ENCODE results near the gene DMRT1.

DMRT1 gene

DNA sequence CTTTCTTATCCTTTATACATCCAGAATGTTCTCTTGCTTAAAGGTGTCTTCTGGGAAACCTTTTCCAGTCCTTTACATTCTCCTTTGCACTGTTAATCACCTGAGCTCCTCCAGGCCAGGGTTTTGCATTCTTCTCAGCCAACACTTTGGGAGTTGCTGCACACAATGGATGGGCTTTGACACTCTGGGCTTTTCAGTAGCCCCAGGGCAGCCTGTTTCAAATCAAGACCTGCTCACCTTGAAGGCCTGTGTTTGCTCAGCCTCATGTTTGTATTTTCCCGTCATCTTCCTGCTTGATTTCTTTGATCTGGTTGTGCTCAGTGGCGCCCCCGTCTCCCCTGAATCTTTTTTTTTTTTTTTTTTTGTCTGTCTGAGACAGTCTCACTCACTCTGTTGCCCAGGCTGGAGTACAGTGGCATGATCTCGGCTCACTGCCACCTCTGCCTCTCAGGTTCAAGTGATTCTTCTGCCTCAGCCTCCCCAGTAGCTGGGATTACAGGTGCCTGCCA, 41.0 kb downstream of the DMRT1 start:
- Histone ChIP-seq H3K27ac (ENCODE audit: extremely low read depth, low read depth, low read length) (no peak overlapping the region), H3K4me1 (ENCODE audit: control insufficient read depth, insufficient read depth, low read length) (no peaks in the 10 kb centered on the region), H3K9me3 (ENCODE audit: control insufficient read depth, insufficient read depth, low read depth, low read length) (no peaks in the 10 kb centered on the region), H3K36me3 (ENCODE audit: control insufficient read depth in 2 of 2, insufficient read depth in 1 of 2, low read length in 2 of 2) (no peaks in the 10 kb centered on the region), H3K4me3 (ENCODE audit: low read depth, low read length) (no peak overlapping the region)
- ChIA-PET POLR2A (no interaction called here), CTCF (interaction anchor here (0.6 to 1.5 kb wide), 6 partner anchors 12 to 117 kb away, joined by 3 to 6 read pairs (median 3); no protein-coding TSS in a partner anchor)
- no peak for TF ChIP-seq ZNF610 (tag by site-specific recombination; IDR thresholded peaks at IDR 0.05; ENCODE audit: borderline replicate concordance)
- TF ChIP-seq, protein P1, sequence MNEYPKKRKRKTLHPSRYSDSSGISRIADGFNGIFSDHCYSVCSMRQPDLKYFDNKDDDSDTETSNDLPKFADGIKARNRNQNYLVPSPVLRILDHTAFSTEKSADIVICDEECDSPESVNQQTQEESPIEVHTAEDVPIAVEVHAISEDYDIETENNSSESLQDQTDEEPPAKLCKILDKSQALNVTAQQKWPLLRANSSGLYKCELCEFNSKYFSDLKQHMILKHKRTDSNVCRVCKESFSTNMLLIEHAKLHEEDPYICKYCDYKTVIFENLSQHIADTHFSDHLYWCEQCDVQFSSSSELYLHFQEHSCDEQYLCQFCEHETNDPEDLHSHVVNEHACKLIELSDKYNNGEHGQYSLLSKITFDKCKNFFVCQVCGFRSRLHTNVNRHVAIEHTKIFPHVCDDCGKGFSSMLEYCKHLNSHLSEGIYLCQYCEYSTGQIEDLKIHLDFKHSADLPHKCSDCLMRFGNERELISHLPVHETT (tag by site-specific recombination; IDR thresholded peaks at IDR 0.05), result no peak
- no peak for TF ChIP-seq ZNF521 (tag by site-specific recombination; IDR thresholded peaks at IDR 0.05)
- no peak for TF ChIP-seq KLF10 (tag by site-specific recombination; IDR thresholded peaks at IDR 0.05)
- no peak for TF ChIP-seq ZNF324 (tag by site-specific recombination; IDR thresholded peaks at IDR 0.05)
- TF ChIP-seq, protein P2, sequence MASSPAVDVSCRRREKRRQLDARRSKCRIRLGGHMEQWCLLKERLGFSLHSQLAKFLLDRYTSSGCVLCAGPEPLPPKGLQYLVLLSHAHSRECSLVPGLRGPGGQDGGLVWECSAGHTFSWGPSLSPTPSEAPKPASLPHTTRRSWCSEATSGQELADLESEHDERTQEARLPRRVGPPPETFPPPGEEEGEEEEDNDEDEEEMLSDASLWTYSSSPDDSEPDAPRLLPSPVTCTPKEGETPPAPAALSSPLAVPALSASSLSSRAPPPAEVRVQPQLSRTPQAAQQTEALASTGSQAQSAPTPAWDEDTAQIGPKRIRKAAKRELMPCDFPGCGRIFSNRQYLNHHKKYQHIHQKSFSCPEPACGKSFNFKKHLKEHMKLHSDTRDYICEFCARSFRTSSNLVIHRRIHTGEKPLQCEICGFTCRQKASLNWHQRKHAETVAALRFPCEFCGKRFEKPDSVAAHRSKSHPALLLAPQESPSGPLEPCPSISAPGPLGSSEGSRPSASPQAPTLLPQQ (tag by site-specific recombination; IDR thresholded peaks at IDR 0.05), result no peak
- TF ChIP-seq, protein P3, sequence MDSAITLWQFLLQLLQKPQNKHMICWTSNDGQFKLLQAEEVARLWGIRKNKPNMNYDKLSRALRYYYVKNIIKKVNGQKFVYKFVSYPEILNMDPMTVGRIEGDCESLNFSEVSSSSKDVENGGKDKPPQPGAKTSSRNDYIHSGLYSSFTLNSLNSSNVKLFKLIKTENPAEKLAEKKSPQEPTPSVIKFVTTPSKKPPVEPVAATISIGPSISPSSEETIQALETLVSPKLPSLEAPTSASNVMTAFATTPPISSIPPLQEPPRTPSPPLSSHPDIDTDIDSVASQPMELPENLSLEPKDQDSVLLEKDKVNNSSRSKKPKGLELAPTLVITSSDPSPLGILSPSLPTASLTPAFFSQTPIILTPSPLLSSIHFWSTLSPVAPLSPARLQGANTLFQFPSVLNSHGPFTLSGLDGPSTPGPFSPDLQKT (IDR thresholded peaks at IDR 0.05; ENCODE audit: borderline replicate concordance, low read depth, low read length), result no peak
- TF ChIP-seq, protein P4, sequence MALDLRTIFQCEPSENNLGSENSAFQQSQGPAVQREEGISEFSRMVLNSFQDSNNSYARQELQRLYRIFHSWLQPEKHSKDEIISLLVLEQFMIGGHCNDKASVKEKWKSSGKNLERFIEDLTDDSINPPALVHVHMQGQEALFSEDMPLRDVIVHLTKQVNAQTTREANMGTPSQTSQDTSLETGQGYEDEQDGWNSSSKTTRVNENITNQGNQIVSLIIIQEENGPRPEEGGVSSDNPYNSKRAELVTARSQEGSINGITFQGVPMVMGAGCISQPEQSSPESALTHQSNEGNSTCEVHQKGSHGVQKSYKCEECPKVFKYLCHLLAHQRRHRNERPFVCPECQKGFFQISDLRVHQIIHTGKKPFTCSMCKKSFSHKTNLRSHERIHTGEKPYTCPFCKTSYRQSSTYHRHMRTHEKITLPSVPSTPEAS (tag by site-specific recombination; IDR thresholded peaks at IDR 0.05), result no peak
- TF ChIP-seq, protein P5, sequence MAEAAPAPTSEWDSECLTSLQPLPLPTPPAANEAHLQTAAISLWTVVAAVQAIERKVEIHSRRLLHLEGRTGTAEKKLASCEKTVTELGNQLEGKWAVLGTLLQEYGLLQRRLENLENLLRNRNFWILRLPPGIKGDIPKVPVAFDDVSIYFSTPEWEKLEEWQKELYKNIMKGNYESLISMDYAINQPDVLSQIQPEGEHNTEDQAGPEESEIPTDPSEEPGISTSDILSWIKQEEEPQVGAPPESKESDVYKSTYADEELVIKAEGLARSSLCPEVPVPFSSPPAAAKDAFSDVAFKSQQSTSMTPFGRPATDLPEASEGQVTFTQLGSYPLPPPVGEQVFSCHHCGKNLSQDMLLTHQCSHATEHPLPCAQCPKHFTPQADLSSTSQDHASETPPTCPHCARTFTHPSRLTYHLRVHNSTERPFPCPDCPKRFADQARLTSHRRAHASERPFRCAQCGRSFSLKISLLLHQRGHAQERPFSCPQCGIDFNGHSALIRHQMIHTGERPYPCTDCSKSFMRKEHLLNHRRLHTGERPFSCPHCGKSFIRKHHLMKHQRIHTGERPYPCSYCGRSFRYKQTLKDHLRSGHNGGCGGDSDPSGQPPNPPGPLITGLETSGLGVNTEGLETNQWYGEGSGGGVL (tag by site-specific recombination; IDR thresholded peaks at IDR 0.05), result no peak
- TF ChIP-seq, protein P6, sequence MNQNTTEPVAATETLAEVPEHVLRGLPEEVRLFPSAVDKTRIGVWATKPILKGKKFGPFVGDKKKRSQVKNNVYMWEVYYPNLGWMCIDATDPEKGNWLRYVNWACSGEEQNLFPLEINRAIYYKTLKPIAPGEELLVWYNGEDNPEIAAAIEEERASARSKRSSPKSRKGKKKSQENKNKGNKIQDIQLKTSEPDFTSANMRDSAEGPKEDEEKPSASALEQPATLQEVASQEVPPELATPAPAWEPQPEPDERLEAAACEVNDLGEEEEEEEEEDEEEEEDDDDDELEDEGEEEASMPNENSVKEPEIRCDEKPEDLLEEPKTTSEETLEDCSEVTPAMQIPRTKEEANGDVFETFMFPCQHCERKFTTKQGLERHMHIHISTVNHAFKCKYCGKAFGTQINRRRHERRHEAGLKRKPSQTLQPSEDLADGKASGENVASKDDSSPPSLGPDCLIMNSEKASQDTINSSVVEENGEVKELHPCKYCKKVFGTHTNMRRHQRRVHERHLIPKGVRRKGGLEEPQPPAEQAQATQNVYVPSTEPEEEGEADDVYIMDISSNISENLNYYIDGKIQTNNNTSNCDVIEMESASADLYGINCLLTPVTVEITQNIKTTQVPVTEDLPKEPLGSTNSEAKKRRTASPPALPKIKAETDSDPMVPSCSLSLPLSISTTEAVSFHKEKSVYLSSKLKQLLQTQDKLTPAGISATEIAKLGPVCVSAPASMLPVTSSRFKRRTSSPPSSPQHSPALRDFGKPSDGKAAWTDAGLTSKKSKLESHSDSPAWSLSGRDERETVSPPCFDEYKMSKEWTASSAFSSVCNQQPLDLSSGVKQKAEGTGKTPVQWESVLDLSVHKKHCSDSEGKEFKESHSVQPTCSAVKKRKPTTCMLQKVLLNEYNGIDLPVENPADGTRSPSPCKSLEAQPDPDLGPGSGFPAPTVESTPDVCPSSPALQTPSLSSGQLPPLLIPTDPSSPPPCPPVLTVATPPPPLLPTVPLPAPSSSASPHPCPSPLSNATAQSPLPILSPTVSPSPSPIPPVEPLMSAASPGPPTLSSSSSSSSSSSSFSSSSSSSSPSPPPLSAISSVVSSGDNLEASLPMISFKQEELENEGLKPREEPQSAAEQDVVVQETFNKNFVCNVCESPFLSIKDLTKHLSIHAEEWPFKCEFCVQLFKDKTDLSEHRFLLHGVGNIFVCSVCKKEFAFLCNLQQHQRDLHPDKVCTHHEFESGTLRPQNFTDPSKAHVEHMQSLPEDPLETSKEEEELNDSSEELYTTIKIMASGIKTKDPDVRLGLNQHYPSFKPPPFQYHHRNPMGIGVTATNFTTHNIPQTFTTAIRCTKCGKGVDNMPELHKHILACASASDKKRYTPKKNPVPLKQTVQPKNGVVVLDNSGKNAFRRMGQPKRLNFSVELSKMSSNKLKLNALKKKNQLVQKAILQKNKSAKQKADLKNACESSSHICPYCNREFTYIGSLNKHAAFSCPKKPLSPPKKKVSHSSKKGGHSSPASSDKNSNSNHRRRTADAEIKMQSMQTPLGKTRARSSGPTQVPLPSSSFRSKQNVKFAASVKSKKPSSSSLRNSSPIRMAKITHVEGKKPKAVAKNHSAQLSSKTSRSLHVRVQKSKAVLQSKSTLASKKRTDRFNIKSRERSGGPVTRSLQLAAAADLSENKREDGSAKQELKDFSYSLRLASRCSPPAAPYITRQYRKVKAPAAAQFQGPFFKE (tag by site-specific recombination; IDR thresholded peaks at IDR 0.05; ENCODE audit: borderline replicate concordance), result no peak
- TF ChIP-seq, protein P7, sequence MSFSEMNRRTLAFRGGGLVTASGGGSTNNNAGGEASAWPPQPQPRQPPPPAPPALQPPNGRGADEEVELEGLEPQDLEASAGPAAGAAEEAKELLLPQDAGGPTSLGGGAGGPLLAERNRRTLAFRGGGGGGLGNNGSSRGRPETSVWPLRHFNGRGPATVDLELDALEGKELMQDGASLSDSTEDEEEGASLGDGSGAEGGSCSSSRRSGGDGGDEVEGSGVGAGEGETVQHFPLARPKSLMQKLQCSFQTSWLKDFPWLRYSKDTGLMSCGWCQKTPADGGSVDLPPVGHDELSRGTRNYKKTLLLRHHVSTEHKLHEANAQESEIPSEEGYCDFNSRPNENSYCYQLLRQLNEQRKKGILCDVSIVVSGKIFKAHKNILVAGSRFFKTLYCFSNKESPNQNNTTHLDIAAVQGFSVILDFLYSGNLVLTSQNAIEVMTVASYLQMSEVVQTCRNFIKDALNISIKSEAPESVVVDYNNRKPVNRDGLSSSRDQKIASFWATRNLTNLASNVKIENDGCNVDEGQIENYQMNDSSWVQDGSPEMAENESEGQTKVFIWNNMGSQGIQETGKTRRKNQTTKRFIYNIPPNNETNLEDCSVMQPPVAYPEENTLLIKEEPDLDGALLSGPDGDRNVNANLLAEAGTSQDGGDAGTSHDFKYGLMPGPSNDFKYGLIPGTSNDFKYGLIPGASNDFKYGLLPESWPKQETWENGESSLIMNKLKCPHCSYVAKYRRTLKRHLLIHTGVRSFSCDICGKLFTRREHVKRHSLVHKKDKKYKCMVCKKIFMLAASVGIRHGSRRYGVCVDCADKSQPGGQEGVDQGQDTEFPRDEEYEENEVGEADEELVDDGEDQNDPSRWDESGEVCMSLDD (tag by site-specific recombination; IDR thresholded peaks at IDR 0.05), result no peak
- TF ChIP-seq, protein P8, sequence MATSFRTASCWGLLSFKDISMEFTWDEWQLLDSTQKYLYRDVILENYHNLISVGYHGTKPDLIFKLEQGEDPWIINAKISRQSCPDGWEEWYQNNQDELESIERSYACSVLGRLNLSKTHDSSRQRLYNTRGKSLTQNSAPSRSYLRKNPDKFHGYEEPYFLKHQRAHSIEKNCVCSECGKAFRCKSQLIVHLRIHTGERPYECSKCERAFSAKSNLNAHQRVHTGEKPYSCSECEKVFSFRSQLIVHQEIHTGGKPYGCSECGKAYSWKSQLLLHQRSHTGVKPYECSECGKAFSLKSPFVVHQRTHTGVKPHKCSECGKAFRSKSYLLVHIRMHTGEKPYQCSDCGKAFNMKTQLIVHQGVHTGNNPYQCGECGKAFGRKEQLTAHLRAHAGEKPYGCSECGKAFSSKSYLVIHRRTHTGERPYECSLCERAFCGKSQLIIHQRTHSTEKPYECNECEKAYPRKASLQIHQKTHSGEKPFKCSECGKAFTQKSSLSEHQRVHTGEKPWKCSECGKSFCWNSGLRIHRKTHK (tag by site-specific recombination; IDR thresholded peaks at IDR 0.05), result no peak

Data from HEK293 (cell line).